ENCODE results near the gene PHACTR3. TPM values are rescaled to one million over a fixed set of nuclear protein-coding genes. Genes with fewer than 3 reads are reported as not detected.

PHACTR3 gene
- total and polyA plus RNA-seq, 2 of the 8 experiments (the other 6 are each of a cell fraction or from before 2014, with no cell fraction given): 0.05 to 0.13 TPM

DNA sequence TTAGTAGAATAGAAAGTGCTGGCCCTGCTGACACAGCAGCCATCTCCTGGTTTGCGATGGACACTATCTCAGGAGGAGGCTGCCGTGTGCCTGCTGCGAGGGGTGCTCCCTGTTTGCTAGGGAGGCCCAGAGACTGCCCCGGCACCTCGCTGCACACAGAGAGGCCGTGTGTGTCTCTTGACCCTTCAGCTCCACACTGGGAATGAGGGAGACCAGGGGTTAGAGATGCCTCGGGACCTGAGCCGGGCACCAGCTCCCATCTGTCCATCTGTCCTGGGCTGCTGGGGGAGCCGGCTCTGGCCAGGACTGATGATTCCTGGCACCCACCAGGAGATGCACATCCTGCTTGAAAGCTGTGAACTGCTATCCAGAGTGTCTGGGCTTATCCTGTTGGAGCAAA, 18.2 kb downstream of the PHACTR3 start:
- Histone ChIP-seq H2BK15ac (ENCODE audit: low read length) (no peak overlapping the region), H2AFZ (ENCODE audit: low read length) (no peak overlapping the region), H3K14ac (ENCODE audit: insufficient read length) (no peak overlapping the region), H3K9ac (replicated peaks in 1 of 4; ENCODE audit: extremely low read depth in 1 of 4, low read depth in 3 of 4, low read length in 3 of 4) (no peak overlapping the region), H3K79me2 (ENCODE audit: control insufficient read depth in 1 of 2, insufficient read depth in 2 of 2, low read length in 2 of 2) (no peaks in the 10 kb centered on the region), H2BK5ac (ENCODE audit: low read depth, low read length) (no peak overlapping the region), H4K8ac (ENCODE audit: extremely low read depth, insufficient read depth, low read length) (no peak overlapping the region), H4K20me1 (replicated peaks in 1 of 2; ENCODE audit: control insufficient read depth in 1 of 2, insufficient read depth in 2 of 2, low read length in 2 of 2) (no peaks in the 10 kb centered on the region), H3K36me3 (ENCODE audit: control insufficient read depth in 2 of 4, insufficient read depth in 4 of 4, low read length in 3 of 4) (no peaks in the 10 kb centered on the region), H3K56ac (replicated peaks; ENCODE audit: insufficient read length, low read depth, low read length) (no peak overlapping the region), H3K23me2 (ENCODE audit: low read depth, low read length) (no peaks in the 10 kb centered on the region), H2BK20ac (ENCODE audit: low read length) (no peak overlapping the region), H3K4me1 (replicated peaks in 1 of 4; ENCODE audit: control insufficient read depth in 3 of 4, insufficient read depth in 4 of 4, low read length in 3 of 4) (no peaks in the 10 kb centered on the region), H2AK5ac (ENCODE audit: low read depth, low read length) (no peak overlapping the region), H3K27me3 (replicated peaks in 1 of 4; ENCODE audit: control insufficient read depth in 3 of 4, extremely low read depth in 1 of 4, insufficient read depth in 3 of 4, low read length in 3 of 4) (no peaks in the 10 kb centered on the region), H3K23ac (ENCODE audit: insufficient read length) (no peak overlapping the region), H4K91ac (replicated peaks; ENCODE audit: insufficient read length, low read length) (no peak overlapping the region), H3K27ac (ENCODE audit: low read depth, low read length) (no peak overlapping the region), H2BK120ac (replicated peaks; ENCODE audit: low read depth, low read length) (no peak overlapping the region), H3K4me2 (ENCODE audit: insufficient read depth in 1 of 2, low read depth in 2 of 2, low read length in 2 of 2) (no peak overlapping the region), H3K4ac (replicated peaks; ENCODE audit: insufficient read length, low read depth, low read length) (no peak overlapping the region), H2BK12ac (ENCODE audit: low read depth, low read length) (no peak overlapping the region), H3K4me3 (ENCODE audit: extremely low read depth in 1 of 4, insufficient read depth in 2 of 4, low read depth in 3 of 4, low read length in 4 of 4) (no peak overlapping the region), H3K79me1 (ENCODE audit: low read depth, low read length) (no peaks in the 10 kb centered on the region), H4K5ac (ENCODE audit: insufficient read length, low read depth, low read length) (no peak overlapping the region), H3K9me3 (ENCODE audit: insufficient read depth in 2 of 2, low read depth in 1 of 2, low read length in 1 of 2) (peaks cover 83 to 97% of the 10 kb centered on the region in 2 experiments), H3K18ac (ENCODE audit: extremely low read depth, low read length) (no peak overlapping the region)
- ChIA-PET CTCF (ENCODE audit: partially characterized antibody) (no interaction called here), POLR2A (ENCODE audit: partially characterized antibody) (no interaction called here)
- TF ChIP-seq, protein P1, sequence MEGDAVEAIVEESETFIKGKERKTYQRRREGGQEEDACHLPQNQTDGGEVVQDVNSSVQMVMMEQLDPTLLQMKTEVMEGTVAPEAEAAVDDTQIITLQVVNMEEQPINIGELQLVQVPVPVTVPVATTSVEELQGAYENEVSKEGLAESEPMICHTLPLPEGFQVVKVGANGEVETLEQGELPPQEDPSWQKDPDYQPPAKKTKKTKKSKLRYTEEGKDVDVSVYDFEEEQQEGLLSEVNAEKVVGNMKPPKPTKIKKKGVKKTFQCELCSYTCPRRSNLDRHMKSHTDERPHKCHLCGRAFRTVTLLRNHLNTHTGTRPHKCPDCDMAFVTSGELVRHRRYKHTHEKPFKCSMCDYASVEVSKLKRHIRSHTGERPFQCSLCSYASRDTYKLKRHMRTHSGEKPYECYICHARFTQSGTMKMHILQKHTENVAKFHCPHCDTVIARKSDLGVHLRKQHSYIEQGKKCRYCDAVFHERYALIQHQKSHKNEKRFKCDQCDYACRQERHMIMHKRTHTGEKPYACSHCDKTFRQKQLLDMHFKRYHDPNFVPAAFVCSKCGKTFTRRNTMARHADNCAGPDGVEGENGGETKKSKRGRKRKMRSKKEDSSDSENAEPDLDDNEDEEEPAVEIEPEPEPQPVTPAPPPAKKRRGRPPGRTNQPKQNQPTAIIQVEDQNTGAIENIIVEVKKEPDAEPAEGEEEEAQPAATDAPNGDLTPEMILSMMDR (IDR thresholded peaks at IDR 0.05; ENCODE audit: control extremely low read depth in 1 of 3, insufficient read depth in 1 of 3, low read depth in 1 of 3, low read length in 3 of 3): no peak
- TF ChIP-seq BACH1 (IDR thresholded peaks at IDR 0.05; ENCODE audit: low read length): no peak
- 82% methylated on average over 9 of the region's 9 CpGs; no CpG with 5 or more reads in 1 of the 2 experiments for WGBS, 2 experiments (ENCODE audit: extremely low coverage in 1 of 2, insufficient coverage in 1 of 2, insufficient read length in 1 of 2, insufficient replicate concordance in 2 of 2, low coverage in 1 of 2, low lambda C conversion rate in 2 of 2, missing lambda C conversion rate in 1 of 2)
- no peak for DNase-seq (ENCODE audit: low read depth in 1 of 2, low spot score in 2 of 2)
- FAIRE-seq: no peak
